Activated CD8-positive, alpha-beta T cell treated with anti-CD3 and anti-CD28 coated beads, Interleukin-2, amount 10 ng/mL, durations not matched to agents 7 days and 5 days (primary cell): ENCODE data around the gene TTC24. TPM values are rescaled to one million over a fixed set of nuclear protein-coding genes. Genes with fewer than 3 reads are reported as not detected.

Experiments used
- ATAC-seq: fragments of 150-1000 bp; cut with Tn5 transposase; one replicate; pipeline ENCODE4 v1.10.0; 2021; ENCODE audit warnings: moderate library complexity
- CTCF ChIA-PET: fragments of 350-600 bp; sonication (Branson Sonifier 250); formaldehyde crosslinking; loops from one replicate; lab custom pipeline; 2021; ENCODE audit warnings: antibody characterized with exemption; lab: Charles Lee
- POLR2A ChIA-PET: fragments of 350-600 bp; sonication (Branson Sonifier 250); formaldehyde crosslinking; loops from one replicate; lab custom pipeline; 2021; ENCODE audit warnings: antibody characterized with exemption; lab: Charles Lee
- DNase-seq: peaks from one replicate; pipeline ENCODE4 v3.0.0-alpha.2; 2020
- H3K27ac Mint-ChIP-seq: one replicate; pipeline ENCODE4 v1.8.0; 2021; ENCODE audit warnings: mild to moderate bottlenecking, mixed read lengths
- H3K27me3 Mint-ChIP-seq: one replicate; pipeline ENCODE4 v1.8.0; 2021; ENCODE audit warnings: low read depth, mixed read lengths
- H3K36me3 Mint-ChIP-seq: one replicate; pipeline ENCODE4 v1.8.0; 2021; ENCODE audit warnings: low read depth, mixed read lengths
- H3K4me1 Mint-ChIP-seq: one replicate; pipeline ENCODE4 v1.8.0; 2021; ENCODE audit warnings: low read depth, mixed read lengths
- H3K4me3 Mint-ChIP-seq: one replicate; pipeline ENCODE4 v1.8.0; 2021; ENCODE audit warnings: mild to moderate bottlenecking, mixed read lengths
- H3K9me3 Mint-ChIP-seq: one replicate; pipeline ENCODE4 v1.8.0; 2022; ENCODE audit warnings: mixed read lengths; ENCODE audit not compliant: insufficient read depth
- total RNA-seq, 2 experiments: library from RNA; stranded (reverse); gene quantifications; one replicate each; pipeline ENCODE4 v1.2.3, GENCODE V29; 2021

TTC24 gene
- total RNA-seq = 10 to 100 TPM; 18.6 to 19.7 TPM

- peaks cover 39% of the 10 kb centered on the region for H3K4me1 Mint-ChIP-seq
- ATAC-seq (no peak), DNase-seq (no peak)
- CTCF ChIA-PET = interaction anchor here (0.8 to 3.7 kb wide), 7 partner anchors 29 to 194 kb away, joined by 3 to 34 read pairs (median 8); partner anchors contain the start of gene MEF2D
- H3K27ac Mint-ChIP-seq = no peak within 1 kb of the TSS
- H3K36me3 Mint-ChIP-seq = peaks cover 8% of the 10 kb centered on the region
- H3K27me3 Mint-ChIP-seq = peaks cover 4% of the 10 kb centered on the region
- no peaks in the 10 kb centered on the region for H3K9me3 Mint-ChIP-seq
- POLR2A ChIA-PET = no interaction called here
- no peak within 1 kb of the TSS for H3K4me3 Mint-ChIP-seq
Measured at GRCh38 chr1:156579472-156579871, at the start of gene TTC24. TSS of gene TTC24 (plus strand) at chr1:156579723. CDS start at chr1:156581365, 1,642 bp downstream.

DNA sequence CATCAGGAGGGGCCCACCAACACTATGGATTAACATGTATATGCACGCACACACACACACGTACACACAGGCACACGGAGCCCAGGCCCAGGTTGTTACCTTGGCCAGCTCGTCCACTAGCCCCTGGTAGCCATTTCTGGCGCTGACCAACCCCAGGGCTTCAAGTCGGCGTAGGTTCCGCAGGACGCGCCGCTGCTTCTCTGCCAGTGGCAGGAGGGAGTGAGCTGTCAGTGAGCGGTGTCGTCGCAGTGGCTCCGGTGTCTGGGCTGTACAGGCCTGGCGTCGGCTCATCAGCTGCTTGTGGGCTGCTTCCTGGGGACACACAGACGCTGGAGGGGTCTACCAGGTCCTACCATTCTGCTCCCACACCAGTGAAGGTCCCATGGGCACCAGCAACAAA lies 49.5 kb upstream of the TTC24 start:
- CTCF ChIA-PET = no interaction called here
- H3K27ac Mint-ChIP-seq = no peak overlapping the region
- no peaks in the 10 kb centered on the region for H3K9me3 Mint-ChIP-seq

DNA sequence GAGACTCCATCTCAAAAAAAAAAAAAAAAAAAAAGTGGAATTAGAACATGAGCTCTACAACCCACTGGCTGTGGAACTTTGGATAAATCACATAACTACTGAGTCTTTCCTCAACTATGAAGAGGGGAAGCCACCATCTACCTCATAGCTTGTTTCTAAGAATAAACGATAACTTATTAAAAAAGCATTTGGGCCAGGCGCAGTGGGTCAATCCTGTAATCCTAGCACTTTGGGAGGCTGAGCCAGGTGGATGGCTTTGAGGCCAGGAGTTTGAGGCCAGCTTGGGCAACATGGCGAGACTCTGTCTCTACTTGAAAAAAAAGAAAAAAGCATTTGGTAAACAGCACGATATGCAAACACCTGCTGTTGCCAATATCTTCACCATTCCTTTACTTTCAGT lies 47.1 kb upstream of the TTC24 start:
- Mint-ChIP-seq H3K27me3 (no peaks in the 10 kb centered on the region), H3K4me3 (no peak overlapping the region), H3K4me1 (peaks cover 17% of the 10 kb centered on the region), H3K36me3 (peaks cover 73% of the 10 kb centered on the region), H3K27ac (no peak overlapping the region), H3K9me3 (no peaks in the 10 kb centered on the region)
- CTCF ChIA-PET = interaction anchor here (1.1 to 1.7 kb wide), 4 partner anchors 51 to 147 kb away, joined by 3 to 7 read pairs (median 4); partner anchors contain the start of gene GPATCH4
- ATAC-seq (no peak), DNase-seq (no peak)
- POLR2A ChIA-PET = interaction anchor here (1.5 kb wide), 1 partner anchor 31 kb away, joined by 4 read pairs; the partner anchor contains the start of gene MEF2D

More for the DNA sequence above, 49.5 kb upstream of the TTC24 start:
- no peaks in the 10 kb centered on the region for H3K27me3 Mint-ChIP-seq
- DNase-seq (no peak), ATAC-seq (no peak)
- no peak overlapping the region for H3K4me3 Mint-ChIP-seq
- H3K4me1 Mint-ChIP-seq = peaks cover 34% of the 10 kb centered on the region
- H3K36me3 Mint-ChIP-seq = peaks cover 71% of the 10 kb centered on the region
- POLR2A ChIA-PET = no interaction called here

GRCh38 chr1:156533568-156534220 lies 45.8 kb upstream of the TTC24 start:
- ChIA-PET POLR2A (interaction anchor here (0.6 to 0.7 kb wide), 2 partner anchors 32 to 384 kb away, joined by 3 read pairs; no protein-coding TSS in a partner anchor), CTCF (no interaction called here)
- peaks cover 8% of the 10 kb centered on the region for H3K4me1 Mint-ChIP-seq
- DNase-seq = no peak
- no peak for ATAC-seq
- no peaks in the 10 kb centered on the region for H3K9me3 Mint-ChIP-seq
- no peaks in the 10 kb centered on the region for H3K27me3 Mint-ChIP-seq
- peaks cover 65% of the 10 kb centered on the region for H3K36me3 Mint-ChIP-seq
- no peak overlapping the region for H3K27ac Mint-ChIP-seq
- no peak overlapping the region for H3K4me3 Mint-ChIP-seq

DNA sequence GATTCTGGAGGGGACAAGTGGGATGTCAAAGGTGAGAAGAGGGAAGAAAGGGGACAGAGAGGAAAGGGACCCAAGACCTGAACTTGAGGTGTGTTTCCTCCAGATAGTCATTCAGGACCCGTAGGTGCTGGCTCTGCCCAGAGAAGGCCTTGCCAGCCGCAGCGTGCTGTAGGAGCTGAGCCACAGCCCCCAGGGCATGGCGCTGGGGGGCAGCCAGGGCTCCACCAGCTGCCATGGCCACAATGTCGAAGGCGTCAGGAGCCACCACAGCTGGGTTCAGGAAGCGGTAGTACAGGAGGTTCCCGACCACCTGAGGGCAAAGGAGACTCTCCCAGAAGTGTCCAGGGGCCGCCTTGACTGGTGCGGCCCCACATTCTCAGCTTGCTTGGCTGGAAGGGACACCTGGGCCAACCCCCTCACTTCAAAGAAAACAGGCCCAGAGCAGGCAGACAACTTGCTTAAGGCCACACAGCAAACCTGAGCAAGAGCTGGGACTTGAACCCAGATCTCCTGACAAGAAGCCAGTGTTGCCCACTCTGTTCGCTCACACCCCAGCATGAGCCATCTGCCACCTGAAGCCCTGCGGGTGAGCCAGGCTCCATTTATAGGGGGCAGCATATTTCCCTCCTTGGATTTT lies 45.0 kb upstream of the TTC24 start:
- POLR2A ChIA-PET = interaction anchor here (0.6 kb wide), 1 partner anchor 33 kb away, joined by 3 read pairs; no protein-coding TSS in a partner anchor
- Mint-ChIP-seq H3K27me3 (no peaks in the 10 kb centered on the region), H3K27ac (no peak overlapping the region), H3K9me3 (no peaks in the 10 kb centered on the region), H3K4me3 (no peak overlapping the region), H3K36me3 (peaks cover 67% of the 10 kb centered on the region), H3K4me1 (peaks cover 12% of the 10 kb centered on the region)
- no peak for DNase-seq
- CTCF ChIA-PET = interaction anchor here (0.9 to 1.3 kb wide), 3 partner anchors 10 to 149 kb away, joined by 3 read pairs; no protein-coding TSS in a partner anchor
- no peak for ATAC-seq

- H3K27me3 Mint-ChIP-seq = no peaks in the 10 kb centered on the region
- no peak overlapping the region for H3K4me3 Mint-ChIP-seq
- ATAC-seq = no peak
- no peaks in the 10 kb centered on the region for H3K9me3 Mint-ChIP-seq
- CTCF ChIA-PET = interaction anchor here (1.1 kb wide), 1 partner anchor 56 kb away, joined by 4 read pairs; no protein-coding TSS in a partner anchor
- H3K4me1 Mint-ChIP-seq = peaks cover 15% of the 10 kb centered on the region
- no peak overlapping the region for H3K27ac Mint-ChIP-seq
- DNase-seq = no peak
- POLR2A ChIA-PET = no interaction called here
- peaks cover 66% of the 10 kb centered on the region for H3K36me3 Mint-ChIP-seq
Measured at GRCh38 chr1:156537027-156537426, 42.5 kb upstream of the TTC24 start.

- peaks cover 60% of the 10 kb centered on the region for H3K36me3 Mint-ChIP-seq
- DNase-seq (no peak), ATAC-seq (no peak)
- H3K27ac Mint-ChIP-seq = no peak overlapping the region
- H3K9me3 Mint-ChIP-seq = no peaks in the 10 kb centered on the region
- H3K4me1 Mint-ChIP-seq = peaks cover 15% of the 10 kb centered on the region
- no peak overlapping the region for H3K4me3 Mint-ChIP-seq
- H3K27me3 Mint-ChIP-seq = no peaks in the 10 kb centered on the region
- POLR2A ChIA-PET = no interaction called here
- CTCF ChIA-PET = interaction anchor here (1.4 to 1.6 kb wide), 2 partner anchors 14 to 153 kb away, joined by 3 to 5 read pairs; no protein-coding TSS in a partner anchor
Measured at GRCh38 chr1:156538711-156539440, 40.6 kb upstream of the TTC24 start.

GRCh38 chr1:156539818-156540355 lies 39.6 kb upstream of the TTC24 start:
- CTCF ChIA-PET = interaction anchor here (1.2 to 1.6 kb wide), 2 partner anchors 59 to 154 kb away, joined by 3 to 5 read pairs; no protein-coding TSS in a partner anchor
- Mint-ChIP-seq H3K27ac (no peak overlapping the region), H3K36me3 (peaks cover 56% of the 10 kb centered on the region), H3K4me3 (no peak overlapping the region), H3K9me3 (no peaks in the 10 kb centered on the region), H3K4me1 (peaks cover 15% of the 10 kb centered on the region), H3K27me3 (no peaks in the 10 kb centered on the region)
- DNase-seq (no peak), ATAC-seq (no peak)
- POLR2A ChIA-PET = no interaction called here

DNA sequence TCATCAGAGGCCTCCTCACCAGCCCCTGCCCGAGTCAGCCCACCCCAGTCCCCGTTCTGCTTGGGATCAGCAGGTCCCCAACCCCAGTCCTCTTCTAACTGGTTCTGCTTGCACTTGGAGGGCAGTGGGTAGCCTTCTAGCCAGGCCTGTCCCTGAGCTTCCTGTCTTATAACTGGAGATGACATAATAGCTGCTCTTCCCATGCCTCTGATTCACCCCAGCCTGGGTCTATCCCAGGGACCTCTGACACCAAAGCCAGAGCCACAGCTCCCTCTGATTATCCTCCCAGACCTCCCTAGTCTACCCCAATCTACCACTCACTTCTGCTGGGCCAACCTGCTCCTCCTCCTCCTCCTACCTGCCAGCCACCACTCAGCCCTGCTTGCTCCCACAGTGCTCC lies 38.6 kb upstream of the TTC24 start:
- H3K4me3 Mint-ChIP-seq = no peak overlapping the region
- no peak for ATAC-seq
- ChIA-PET POLR2A (no interaction called here), CTCF (no interaction called here)
- H3K27me3 Mint-ChIP-seq = no peaks in the 10 kb centered on the region
- DNase-seq = no peak
- no peak overlapping the region for H3K27ac Mint-ChIP-seq
- peaks cover 51% of the 10 kb centered on the region for H3K36me3 Mint-ChIP-seq
- H3K4me1 Mint-ChIP-seq = peaks cover 15% of the 10 kb centered on the region
- H3K9me3 Mint-ChIP-seq = no peaks in the 10 kb centered on the region

GRCh38 chr1:156543066-156543465 lies 36.5 kb upstream of the TTC24 start:
- Mint-ChIP-seq H3K4me3 (no peak overlapping the region), H3K9me3 (no peaks in the 10 kb centered on the region), H3K36me3 (peaks cover 53% of the 10 kb centered on the region), H3K27me3 (no peaks in the 10 kb centered on the region), H3K4me1 (peaks cover 15% of the 10 kb centered on the region), H3K27ac (no peak overlapping the region)
- POLR2A ChIA-PET = interaction anchor here (0.6 kb wide), 1 partner anchor 60 kb away, joined by 4 read pairs; no protein-coding TSS in a partner anchor
- no peak for DNase-seq
- CTCF ChIA-PET = interaction anchor here (0.7 kb wide), 1 partner anchor 18 kb away, joined by 3 read pairs; no protein-coding TSS in a partner anchor
- ATAC-seq = no peak

DNA sequence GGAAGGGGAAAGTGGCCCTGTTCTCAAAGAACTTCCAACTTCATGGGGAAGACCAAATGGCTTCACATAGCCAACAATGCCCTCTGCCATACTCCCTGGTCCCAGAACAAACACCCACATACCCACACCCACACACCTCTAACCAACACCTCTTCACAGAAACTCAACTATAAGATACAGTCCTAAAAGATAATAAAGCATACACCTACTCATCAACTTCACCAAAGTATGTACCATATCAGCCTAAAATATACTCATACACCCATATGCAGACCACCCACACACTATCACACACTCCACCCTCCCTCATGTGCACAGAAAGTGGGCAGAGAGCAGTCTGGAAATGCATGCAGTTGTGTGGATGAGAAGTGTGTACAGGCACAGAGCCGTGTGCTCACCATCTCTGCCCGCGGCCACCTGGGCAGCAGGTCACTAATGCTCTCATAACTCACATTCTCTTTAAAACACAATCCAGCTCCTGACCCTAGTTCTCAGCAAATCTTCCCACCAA lies 34.9 kb upstream of the TTC24 start:
- POLR2A ChIA-PET = no interaction called here
- Mint-ChIP-seq H3K36me3 (peaks cover 42% of the 10 kb centered on the region), H3K27me3 (no peaks in the 10 kb centered on the region), H3K4me3 (no peak overlapping the region), H3K9me3 (no peaks in the 10 kb centered on the region), H3K27ac (no peak overlapping the region), H3K4me1 (peaks cover 3% of the 10 kb centered on the region)
- DNase-seq (no peak), ATAC-seq (no peak)
- CTCF ChIA-PET = no interaction called here
